ENCODE measurements around the gene ZC3H8.
A peak's percentile ranks its signal among the peaks of the same experiment; 100 is the strongest.

Gene ZC3H8

DNA sequence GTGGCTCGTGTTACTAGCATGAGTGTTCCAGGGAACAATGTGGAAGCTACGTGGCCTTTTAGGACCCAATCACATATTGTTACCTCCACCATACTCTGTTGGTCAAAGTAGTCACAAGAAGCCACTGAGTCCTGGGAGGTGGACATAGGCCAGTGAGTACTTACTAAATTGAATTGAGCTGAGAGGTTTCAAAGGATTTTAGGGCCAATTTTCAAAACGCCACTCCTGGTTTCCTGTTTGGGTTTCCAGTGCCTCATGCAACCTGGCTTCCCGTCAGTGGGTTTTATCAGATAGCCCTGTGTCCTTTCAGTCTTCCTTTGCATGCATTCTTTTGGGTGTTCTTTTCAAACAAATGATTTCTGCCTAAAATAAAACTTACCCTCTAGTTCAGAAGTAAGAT is 60.4 kb downstream of the ZC3H8 start:
- DNase-seq: no peak

DNA sequence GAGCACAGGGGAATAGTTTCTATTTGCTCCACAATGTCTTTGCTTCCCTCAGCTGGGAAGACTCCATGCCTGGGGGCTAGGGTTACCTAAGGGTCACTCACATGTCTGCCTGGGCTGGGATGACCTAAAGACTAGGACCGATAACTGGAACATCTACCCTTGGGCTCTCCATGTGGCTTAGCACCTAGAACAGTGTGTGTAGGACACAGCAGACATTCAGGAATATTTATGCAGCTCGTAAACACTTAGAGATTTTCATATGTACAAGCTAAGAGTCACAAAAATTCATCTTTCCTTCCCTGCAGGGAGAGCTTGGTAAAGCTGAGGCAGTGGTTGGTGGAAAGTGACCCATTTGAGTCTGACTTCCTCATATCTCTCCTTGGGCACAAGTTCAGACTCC is 60.8 kb downstream of the ZC3H8 start:
- no peak for DNase-seq

DNA sequence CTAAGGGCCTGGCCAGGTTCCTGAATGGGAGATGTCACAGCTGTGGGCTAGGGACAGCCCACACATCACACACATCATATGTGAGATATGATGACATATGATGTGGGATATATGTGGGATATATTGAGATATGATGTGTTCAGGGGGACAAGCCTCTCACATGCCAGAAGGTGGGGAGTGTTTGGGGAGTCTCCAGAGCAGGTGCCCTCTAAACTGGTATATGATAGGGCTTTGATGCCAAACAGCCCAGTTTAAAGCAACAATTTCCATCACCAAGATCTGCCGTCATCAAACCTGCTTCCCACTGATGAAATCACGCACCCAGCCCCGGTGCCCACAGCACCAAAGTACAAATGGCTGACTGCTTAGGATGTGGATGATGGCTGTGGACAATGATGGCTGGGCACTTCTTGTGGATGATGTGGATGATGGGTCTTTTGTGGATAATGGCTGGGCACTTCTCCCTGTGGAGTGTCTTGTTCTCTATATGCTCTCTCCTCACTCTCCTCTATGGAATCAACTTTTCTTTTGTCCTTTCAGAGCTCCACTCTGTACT is 65.8 kb downstream of the ZC3H8 start:
- no peak for DNase-seq

DNA sequence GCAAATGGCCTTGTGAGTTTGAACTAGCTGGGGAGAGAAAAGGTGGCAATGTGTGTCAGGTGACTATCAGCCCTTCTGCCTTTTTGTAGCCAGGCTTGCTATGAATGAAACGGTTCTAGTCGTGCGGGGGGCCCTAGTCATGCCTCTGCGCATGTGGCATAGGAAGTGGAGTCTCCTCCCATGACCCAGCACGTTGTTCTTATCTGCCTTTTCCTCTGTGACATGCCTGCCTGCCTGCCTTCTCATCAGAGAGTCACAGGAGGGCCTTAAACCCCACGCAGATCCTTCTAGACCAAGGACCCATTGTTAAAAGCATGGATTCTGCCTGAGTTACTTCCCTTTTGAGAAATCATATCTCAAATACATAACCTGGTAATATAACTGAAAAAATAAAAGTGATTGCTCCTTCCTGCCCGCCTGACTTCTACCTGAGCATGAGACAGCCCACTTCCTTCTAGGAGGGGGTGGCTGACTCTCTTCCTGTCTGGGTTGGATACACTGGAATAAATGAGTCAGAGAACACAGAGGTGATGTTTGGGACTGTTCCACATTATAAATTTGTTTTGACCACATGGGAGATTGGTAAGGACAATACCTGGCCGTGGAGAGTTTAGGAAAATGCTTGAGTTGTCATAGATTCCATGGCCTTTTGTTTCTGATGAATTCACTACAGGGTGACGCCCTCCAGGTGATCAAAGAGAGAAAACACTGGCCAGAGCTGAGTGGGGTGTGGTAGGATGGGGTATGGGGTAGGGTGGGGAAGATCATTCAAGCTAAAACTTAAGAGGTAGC is 66.8 kb downstream of the ZC3H8 start:
- peak; percentile 68 for DNase-seq

DNA sequence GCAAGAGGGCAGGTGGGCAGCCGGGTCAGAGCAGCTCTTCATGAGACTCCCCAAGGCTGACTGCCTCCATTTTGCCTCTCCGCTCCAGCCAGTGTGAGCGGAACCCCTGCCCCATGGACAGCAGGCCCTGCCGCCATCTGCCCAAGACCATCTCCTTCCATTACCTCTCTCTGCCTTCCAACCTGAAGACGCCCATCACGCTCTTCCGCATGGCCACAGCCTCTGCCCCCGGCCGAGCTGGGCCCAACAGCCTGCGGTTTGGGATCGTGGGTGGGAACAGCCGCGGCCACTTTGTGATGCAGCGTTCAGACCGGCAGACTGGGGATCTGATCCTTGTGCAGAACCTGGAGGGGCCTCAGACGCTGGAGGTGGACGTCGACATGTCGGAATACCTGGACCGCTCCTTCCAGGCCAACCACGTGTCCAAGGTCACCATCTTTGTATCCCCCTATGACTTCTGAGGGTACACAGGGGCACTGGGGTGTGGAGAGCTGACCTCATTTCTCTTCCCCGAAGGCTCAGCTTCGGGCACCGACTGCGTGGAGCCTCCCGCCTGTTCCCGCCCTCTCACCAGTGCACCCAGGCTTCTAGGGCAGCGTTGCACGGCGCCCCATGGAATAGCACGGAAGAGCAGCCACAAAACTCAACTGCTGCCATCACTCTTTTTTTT is 67.7 kb downstream of the ZC3H8 start:
- DNase-seq: no peak

DNA sequence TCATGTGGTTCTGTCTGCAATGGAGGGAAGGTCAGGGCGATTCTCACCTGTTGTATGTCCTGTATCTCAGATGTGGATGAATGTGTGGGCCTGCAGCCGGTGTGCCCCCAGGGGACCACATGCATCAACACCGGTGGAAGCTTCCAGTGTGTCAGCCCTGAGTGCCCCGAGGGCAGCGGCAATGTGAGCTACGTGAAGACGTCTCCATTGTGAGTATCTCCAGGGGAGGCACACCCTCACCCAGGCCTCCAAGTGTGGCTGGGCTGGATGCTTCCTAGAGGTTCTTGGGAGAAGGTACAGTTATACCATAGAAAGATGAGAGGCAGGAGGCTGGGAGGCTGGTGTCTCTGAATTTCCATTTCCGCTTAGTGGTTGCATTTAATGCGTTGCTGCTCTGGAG is 69.7 kb downstream of the ZC3H8 start:
- DNase-seq: no peak

DNA sequence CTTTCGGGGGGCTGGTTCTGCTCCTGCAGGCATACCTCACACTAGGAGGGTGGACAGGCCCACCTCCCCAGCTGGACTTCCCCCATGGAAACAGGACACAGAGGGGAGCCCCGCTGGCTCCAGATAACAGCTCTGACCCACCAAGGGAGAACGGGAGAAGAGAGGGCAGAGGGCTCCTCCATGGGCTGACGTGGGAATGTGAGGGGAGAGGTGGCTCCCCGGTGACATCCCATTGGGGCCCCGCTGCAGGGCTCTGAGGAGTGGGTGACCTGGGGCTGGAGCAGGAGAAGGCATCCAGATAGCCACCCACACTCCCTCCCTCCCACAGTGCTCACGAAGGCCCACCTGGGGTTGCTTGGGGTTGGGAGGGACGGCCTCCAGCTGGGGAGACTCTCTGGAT is 70.7 kb downstream of the ZC3H8 start:
- no peak for DNase-seq

DNA sequence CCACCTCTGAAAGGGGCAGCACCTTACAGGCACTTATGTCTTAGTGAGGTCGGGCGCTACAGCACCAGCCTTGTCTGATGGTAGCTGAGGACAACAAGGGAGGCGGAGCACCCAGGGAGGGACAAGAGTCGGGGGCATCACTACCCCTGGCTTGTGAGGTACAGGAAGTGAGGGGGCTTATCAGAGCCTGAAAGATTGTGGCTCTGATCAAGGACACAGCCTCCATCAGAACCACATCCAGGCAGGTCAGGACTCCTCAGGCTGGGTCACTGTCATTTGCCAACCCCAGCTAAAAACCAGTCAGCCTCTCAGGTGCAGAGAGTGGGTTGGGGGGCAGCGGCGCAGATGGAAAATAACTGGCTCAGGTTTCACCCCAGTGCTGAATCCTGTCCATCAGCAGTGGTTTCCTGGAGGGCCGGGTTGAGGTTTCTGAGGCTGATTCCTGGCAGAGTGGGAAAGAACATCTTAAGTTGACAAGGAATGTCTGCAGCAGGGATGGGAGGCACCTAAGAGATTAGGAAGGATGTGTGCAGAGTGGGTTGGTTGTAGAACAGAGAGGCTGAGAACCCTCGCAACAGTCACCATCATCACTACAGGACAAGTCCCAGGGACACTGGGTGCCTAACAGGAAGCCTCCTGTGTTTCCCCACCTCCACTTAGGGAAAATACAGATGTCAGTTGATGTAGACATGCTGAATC is 71.4 kb downstream of the ZC3H8 start:
- DNase-seq: no peak

DNA sequence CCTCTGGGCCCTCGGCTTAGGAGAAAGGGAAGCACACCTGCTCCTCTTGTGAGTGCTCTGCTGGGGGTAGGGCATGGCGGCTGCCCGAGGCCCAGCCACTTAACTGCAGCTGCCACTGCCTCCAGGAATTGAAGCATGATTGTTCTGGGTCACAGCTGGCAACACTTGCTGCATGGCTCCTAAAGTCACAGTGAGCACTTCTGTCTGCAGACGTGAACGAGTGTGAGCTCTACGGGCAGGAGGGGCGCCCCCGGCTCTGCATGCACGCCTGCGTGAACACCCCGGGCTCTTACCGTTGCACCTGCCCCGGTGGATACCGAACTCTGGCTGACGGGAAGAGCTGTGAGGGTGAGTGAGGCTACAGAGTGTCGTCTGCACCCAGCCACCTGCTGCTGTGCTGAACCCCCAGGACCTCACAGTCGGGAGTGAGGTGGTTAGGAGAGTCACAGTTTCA is 72.2 kb downstream of the ZC3H8 start:
- DNase-seq: peak; percentile 54

DNA sequence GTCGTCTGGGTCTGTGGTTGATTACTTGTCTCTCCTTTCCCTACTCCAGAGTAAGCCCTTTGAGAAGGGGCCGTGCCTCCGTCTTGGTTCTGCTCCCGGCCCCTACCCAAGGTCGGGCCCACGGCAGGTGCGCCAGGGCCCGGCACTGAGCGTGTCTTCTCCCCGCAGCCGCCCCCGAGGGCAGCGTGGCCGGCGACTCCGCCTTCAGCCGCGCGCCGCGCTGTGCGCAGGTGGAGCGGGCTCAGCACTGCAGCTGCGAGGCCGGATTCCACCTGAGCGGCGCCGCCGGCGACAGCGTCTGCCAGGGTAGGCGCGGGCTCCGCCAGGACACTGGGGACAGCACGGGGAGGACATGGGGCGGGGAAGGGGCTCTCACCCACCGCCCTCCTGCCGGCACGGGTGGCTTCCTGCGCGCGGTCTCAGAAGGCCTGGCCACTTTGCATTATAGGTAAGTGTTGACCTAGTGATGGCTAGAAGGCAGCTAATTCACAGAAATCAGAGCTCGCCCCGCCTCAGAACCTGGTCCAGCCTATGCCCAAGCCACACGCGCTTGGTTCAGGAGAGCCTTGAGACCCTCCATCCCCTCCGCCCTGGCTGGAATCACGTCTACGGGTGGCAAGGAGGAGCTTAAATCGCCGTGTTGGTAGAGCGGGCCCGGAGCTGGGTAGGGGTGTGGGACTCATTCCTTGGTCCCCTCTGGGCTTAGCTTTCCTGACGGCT is 73.1 kb downstream of the ZC3H8 start:
- peak; percentile 73 for DNase-seq

DNA sequence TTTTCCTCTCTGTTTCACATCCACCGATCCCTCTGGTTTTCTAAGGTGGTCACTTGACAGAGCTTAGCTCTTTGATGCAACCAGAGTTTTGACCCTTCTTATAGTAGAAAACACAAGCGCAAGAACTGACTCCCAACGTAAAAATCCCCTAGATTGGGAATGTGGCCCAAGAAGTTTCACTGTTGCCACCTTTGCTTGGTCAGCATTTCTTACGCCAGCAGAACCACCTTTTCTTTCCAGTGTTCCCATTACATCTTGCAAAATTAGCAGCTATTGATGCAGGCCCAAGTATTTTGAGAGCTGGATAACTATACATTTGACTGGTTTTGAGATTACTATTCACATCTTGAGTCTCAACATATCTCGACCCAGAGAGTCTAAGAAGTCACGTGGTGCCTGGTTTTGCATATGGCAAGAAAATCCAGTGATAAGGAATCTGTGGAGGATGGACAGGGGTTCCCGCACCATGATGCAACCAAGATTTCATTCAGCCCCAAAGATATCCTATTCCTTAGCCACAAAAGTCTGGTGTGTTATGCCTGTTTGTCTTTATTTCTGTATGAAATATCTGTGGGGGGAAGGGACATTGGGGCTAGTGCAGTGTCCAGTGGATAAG is 78.8 kb downstream of the ZC3H8 start:
- DNase-seq: no peak

DNA sequence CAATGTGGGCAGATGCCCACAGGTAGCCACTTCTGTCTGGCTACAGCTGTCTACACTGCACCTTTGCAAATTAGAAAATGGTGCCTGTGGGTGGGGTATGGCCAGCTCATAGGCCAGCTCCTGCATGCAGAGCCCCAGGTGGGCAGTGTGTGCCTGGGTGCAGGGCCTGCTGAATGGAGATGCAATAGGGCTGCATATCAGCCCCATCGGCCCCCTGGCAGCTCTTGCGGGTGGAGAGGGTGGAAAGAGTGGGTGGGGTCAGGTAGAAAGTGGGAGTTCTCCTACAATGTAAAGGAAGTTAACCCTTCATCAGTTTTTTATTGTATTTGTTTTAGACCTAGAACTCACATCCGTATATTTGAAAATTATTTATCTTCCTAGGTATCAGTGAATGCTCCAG is 79.5 kb downstream of the ZC3H8 start:
- DNase-seq: no peak

DNA sequence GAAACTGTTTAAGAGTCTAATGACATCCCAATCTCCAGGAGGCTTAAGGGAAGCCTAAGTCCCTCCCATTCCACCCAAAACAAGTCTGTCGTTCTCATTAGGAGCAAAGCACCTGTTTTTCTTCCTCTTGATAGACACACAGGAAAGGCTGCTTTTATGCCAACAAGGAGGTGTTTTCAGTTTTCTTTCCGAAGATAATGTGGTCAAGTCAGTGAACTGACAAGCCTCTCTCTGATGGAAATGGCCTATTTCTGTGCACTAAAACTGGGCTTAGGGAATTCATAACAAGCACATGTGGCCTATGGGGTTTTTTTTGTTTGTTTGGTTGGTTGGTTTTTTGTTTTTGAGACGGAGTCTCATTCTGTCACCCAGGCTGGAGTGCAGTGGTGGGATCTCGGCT is 80.5 kb downstream of the ZC3H8 start:
- no peak for DNase-seq

DNA sequence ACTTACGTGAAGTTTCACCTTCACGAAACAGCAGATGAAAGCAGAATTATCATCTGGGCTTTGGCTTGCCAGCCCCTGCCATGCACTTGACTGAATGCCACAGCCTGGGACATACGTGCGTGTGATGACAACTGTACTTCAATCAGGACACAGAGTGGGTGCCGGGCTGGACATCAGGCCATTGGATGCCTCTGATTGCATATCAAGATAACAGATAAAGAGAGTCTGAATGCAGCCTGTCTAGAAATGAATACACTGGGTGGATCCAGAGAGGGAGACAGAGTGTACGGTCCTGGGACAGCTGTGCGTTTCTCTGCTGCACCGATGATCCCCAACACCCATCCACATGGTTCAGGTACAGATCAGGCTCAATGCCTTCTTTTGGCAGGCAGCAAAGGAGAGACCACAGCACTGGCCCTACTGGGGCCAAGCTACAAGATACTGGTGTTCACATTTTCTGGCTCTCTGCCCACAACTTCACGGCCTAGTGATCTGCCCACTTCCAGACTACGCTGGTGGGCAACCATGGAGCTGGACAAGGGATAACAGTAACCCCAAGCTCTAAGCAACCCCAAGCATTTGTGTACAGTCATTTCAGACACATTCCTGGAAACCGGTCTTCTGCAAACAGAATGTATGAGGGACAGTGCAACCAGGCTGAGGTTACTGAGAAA is 81.1 kb downstream of the ZC3H8 start:
- no peak for DNase-seq

DNA sequence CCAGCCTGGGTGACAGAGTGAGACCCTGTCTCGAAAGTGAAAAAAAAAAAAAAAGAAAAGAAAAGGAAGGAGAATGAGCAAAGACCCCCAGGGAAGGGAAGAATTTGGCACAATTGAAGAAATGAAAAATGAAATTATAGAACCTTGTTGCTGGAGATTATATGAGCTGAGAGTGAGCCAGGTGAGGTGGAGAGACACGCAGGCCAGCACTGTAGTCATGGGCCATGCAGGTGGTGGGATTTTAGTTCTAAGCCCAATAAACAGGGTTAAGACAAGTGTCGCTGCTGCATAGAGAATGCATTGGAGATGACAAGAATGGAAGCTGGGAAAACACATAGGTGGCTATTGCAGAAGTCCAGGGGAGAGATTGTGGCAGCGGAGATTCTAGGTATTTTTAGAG is 84.3 kb downstream of the ZC3H8 start:
- no peak for DNase-seq

DNA sequence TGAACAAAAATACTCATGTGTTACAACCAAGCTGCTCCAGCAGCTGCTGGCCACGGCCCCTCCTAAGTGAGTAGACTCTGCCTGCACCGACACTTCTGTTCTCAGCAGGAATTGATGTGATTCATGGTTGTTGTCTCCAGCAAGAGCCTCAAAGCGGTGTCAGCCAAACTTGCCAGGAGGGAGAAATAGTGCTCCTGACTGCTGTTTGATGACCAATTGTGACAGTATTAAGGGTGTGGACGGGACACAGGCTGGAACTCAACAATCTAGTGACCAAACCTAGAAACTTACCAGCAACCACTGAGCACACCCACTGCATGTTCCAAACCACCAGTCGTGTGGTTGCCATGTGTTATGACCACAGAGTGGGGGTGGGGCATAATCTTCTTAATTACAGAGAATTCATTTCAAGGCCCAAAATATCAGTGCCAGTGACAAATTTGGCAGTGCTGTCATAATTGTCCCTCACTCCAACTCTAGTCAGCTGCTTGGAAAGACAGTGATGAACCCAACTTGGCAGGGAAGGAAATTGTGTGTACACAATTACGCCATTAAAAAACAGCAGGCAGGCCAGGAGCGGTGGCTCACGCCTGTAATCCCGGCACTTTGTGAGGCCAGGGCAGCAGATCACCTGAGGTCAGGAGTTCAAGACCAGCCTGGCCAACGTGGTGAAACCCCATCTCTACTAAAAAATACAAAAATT is 86.3 kb downstream of the ZC3H8 start:
- DNase-seq: no peak

DNA sequence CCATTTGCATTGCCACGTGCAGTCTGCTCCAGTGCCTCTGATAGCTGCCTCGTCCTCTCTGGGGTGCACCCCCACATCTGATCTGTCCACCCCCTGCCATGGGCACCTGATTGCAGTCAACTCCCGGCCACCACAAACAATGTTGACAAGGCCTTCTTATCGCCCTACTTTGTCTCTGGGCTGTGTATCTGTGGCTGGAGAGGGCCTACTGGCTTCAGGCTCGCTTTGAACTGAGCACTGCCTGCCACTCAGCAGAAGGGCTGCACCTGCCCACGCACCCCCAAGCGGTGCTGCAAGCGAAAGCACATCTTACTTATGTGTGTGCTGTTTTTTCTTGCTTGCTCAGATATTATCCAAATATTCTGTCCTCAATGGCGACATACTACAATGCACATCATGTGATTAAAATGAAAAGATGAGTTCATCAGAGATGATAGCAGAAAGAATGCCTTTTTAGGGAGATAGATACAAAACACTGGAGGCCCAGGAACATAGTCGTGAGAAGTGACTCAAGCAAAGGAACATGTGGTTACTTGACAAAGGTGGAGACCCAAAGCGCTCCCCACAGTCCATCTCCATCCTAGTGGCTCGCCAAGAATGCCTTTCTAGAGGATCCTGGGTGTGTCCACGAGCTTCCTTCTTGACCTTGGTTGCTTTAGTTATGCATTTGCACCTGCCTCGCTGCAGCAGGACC is 87.9 kb downstream of the ZC3H8 start:
- no peak for DNase-seq

DNA sequence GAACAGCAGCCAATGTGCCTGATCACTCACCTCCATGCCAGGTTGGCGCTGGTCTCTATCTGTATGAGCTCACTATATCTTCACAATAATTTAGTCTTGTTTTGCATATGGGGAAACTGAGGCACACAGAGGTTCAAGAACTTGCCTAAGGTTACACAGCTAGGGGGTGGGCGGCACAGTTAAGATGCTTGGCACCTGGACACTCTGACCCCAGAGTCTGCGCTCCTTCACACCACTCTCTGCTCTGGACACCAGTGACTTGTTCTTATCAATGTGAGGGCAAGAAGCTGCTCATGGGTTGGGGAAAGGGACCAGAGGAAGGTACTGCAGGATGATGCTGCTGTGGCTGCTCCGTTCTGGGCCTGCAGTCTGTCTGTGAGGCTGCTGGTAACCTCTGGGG is 89.5 kb downstream of the ZC3H8 start:
- DNase-seq: no peak

DNA sequence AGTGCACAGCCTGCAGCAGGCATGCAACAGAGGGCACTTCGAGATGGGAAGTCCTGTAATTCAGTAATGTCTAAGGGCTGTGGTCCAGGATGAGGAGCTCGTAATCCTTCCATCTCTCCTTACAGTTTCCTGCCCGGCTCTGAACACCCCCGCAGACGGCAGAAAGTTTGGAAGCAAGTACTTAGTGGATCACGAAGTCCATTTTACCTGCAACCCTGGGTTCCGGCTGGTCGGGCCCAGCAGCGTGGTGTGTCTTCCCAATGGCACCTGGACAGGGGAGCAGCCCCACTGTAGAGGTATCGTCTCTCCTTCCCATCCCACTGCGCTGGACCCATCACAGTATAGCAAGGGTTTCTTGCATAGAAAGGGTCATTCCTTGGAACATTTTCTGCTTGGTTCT is 90.0 kb downstream of the ZC3H8 start:
- DNase-seq: no peak

DNA sequence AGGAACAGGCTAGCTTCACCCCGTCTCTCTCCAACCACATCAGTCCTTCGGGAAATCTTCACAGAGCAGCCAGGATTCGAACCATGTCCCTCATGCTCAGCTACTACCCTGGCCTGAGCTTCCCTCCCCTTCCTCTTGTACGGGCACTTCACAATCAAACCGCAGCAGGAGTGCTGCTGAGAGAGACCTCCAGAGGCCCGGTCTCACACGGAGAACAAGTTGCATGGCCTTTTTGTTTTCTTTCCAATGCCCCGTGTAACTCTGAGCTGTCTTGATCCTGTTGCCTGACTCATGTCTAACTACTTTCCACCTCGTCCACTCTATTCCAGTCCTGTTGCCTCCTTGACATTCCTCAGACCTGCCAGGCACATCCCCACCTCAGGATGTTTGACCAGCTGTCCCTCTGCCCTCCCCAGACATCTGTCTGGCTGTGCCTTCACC is 91.3 kb downstream of the ZC3H8 start:
- no peak for DNase-seq

DNA sequence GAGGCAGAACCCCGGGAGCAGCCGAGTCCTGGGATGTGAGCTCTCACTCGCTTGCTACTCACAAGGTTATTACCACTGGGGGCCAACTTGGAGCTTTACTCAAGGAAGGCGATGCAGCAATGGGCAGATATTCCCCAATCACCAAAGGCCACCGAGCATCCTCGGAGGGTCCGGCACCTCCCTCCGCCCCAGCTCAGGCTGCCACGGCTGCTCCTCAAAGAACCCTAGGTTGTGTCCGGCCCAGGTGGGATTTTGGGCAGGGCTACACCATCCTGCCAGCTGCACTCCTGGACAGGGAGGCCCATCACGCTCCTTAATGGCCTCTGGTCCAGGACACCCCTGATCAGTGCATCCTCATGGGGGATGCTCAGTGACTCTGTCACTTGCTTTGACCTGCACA is 91.9 kb downstream of the ZC3H8 start:
- no peak for DNase-seq
